GM23338 (cell line): ENCODE data around the gene PDE1A. TPM values are rescaled to one million over a fixed set of nuclear protein-coding genes. Genes with fewer than 3 reads are reported as not detected.

Experiments used
- ATAC-seq: fragments of 200-7000 bp; cut with Tn5 transposase; 3 replicates; pipeline ENCODE4 v1.9.1; 2020
- DNase-seq: peaks from one replicate; pipeline ENCODE4 v3.0.0-alpha.2; 2015; ENCODE audit warnings: low spot score
- H2AFZ ChIP-seq: fragments of 200-600 bp; sonication (generic); 2 replicates; pipeline ENCODE4 v1.8.0; 2016; ENCODE audit warnings: antibody characterized with exemption, mild to moderate bottlenecking, moderate library complexity
- H3F3A ChIP-seq: fragments of 200-600 bp; sonication (generic); replicated peaks from 2 replicates; pipeline ENCODE4 v1.8.0; 2017; ENCODE audit warnings: antibody characterized with exemption, mixed run types, low read depth
- H3K27ac ChIP-seq: fragments of 200-600 bp; sonication (generic); 2 replicates; pipeline ENCODE4 v1.6.1; 2016; ENCODE audit warnings: low read depth
- H3K27me3 ChIP-seq: fragments of 200-600 bp; sonication (generic); 2 replicates; pipeline ENCODE4 v1.8.0; 2016; ENCODE audit warnings: mild to moderate bottlenecking, mixed run types, moderate library complexity; ENCODE audit not compliant: insufficient read depth
- H3K36me3 ChIP-seq: fragments of 200-600 bp; sonication (generic); 2 replicates; pipeline ENCODE4 v1.8.0; 2016; ENCODE audit warnings: mild to moderate bottlenecking; ENCODE audit not compliant: insufficient read depth
- H3K4me1 ChIP-seq: fragments of 200-600 bp; sonication (generic); 2 replicates; pipeline ENCODE4 v1.8.0; 2016; ENCODE audit warnings: mild to moderate bottlenecking, moderate library complexity; ENCODE audit not compliant: insufficient read depth
- H3K4me2 ChIP-seq: fragments of 200-600 bp; sonication (generic); 2 replicates; pipeline ENCODE4 v1.7.1; 2017; ENCODE audit warnings: mixed run types
- H3K4me3 ChIP-seq: fragments of 200-600 bp; sonication (generic); 2 replicates; pipeline ENCODE4 v1.6.1; 2016; ENCODE audit warnings: mixed run types
- H3K79me2 ChIP-seq: fragments of 200-600 bp; sonication (generic); replicated peaks from 2 replicates; pipeline ENCODE4 v1.8.0; 2017; ENCODE audit warnings: mild to moderate bottlenecking; ENCODE audit not compliant: insufficient read depth
- H3K9me2 ChIP-seq: fragments of 200-600 bp; sonication (generic); 2 replicates; pipeline ENCODE4 v1.8.0; 2017; ENCODE audit not compliant: insufficient read depth
- H4K20me1 ChIP-seq: fragments of 200-600 bp; sonication (generic); replicated peaks from 2 replicates; pipeline ENCODE4 v1.8.0; 2017; ENCODE audit warnings: mild to moderate bottlenecking; ENCODE audit not compliant: insufficient read depth
- H3K27ac Mint-ChIP-seq: 2 replicates; pipeline ENCODE4 v1.8.0; 2020; ENCODE audit warnings: inconsistent platforms, mild to moderate bottlenecking, moderate library complexity, mixed read lengths
- H3K27me3 Mint-ChIP-seq: 3 replicates; pipeline ENCODE4 v1.8.0; 2022; ENCODE audit warnings: low read depth, mild to moderate bottlenecking, moderate library complexity, mixed read lengths, inconsistent platforms; ENCODE audit not compliant: insufficient read depth, poor library complexity
- H3K36me3 Mint-ChIP-seq: 3 replicates; pipeline ENCODE4 v1.8.0; 2021; ENCODE audit warnings: low read depth, mild to moderate bottlenecking, inconsistent platforms, moderate library complexity, mixed read lengths
- H3K4me1 Mint-ChIP-seq: 3 replicates; pipeline ENCODE4 v1.8.0; 2020; ENCODE audit warnings: mild to moderate bottlenecking, inconsistent platforms, mixed read lengths
- H3K4me3 Mint-ChIP-seq: 3 replicates; pipeline ENCODE4 v1.8.0; 2021; ENCODE audit warnings: moderate library complexity, mild to moderate bottlenecking, inconsistent platforms, mixed read lengths
- H3K9me3 Mint-ChIP-seq: 3 replicates; pipeline ENCODE4 v1.8.0; 2020; ENCODE audit warnings: moderate library complexity, mild to moderate bottlenecking, inconsistent platforms, mixed read lengths
- CREB1 ChIP-seq: fragments of 250-450 bp; sonication (Bioruptor Pico); IDR thresholded peaks from 2 replicates; pipeline ENCODE4 v1.5.0; 2020; ENCODE audit warnings: low read depth, mild to moderate bottlenecking, moderate library complexity
- ETS1 ChIP-seq: IDR thresholded peaks from 2 replicates; pipeline ENCODE4 v1.6.1; 2016; ENCODE audit warnings: antibody characterized with exemption
- EZH2 ChIP-seq: fragments of 200-600 bp; sonication (generic); IDR thresholded peaks from one replicate; pipeline ENCODE4 v1.8.0; 2017; ENCODE audit warnings: antibody characterized with exemption, mild to moderate bottlenecking, low read depth; ENCODE audit not compliant: unreplicated experiment
- EZH2phosphoT487 ChIP-seq: fragments of 200-600 bp; sonication (generic); IDR thresholded peaks from one replicate; pipeline ENCODE4 v1.8.1; 2018; ENCODE audit warnings: antibody characterized with exemption; ENCODE audit not compliant: unreplicated experiment
- JUNB ChIP-seq: IDR thresholded peaks from one replicate; pipeline ENCODE4 v1.6.1; 2016; ENCODE audit warnings: antibody characterized with exemption; ENCODE audit not compliant: unreplicated experiment
- NANOG ChIP-seq: IDR thresholded peaks from 2 replicates; pipeline ENCODE4 v1.6.1; 2016; ENCODE audit warnings: antibody characterized with exemption, borderline replicate concordance
- POLR2AphosphoS5 ChIP-seq: IDR thresholded peaks from 2 replicates; pipeline ENCODE4 v1.6.1; 2016; ENCODE audit warnings: antibody characterized with exemption, low read depth
- REST ChIP-seq: IDR thresholded peaks from one replicate; pipeline ENCODE4 v1.6.1; 2018; ENCODE audit warnings: antibody characterized with exemption; ENCODE audit not compliant: unreplicated experiment
- STAT1 ChIP-seq: IDR thresholded peaks from one replicate; pipeline ENCODE4 v1.6.1; 2016; ENCODE audit warnings: antibody characterized with exemption; ENCODE audit not compliant: unreplicated experiment
- ZNF331 ChIP-seq: fragments of 250-450 bp; sonication (Bioruptor Pico); IDR thresholded peaks from 2 replicates; pipeline ENCODE4 v1.5.0; 2020; ENCODE audit warnings: low read depth, mild to moderate bottlenecking, moderate library complexity
- ZNF462 ChIP-seq: fragments of 250-450 bp; sonication (Bioruptor Pico); IDR thresholded peaks from 2 replicates; pipeline ENCODE4 v1.5.0; 2020; ENCODE audit warnings: mild to moderate bottlenecking, moderate library complexity
- polyA plus RNA-seq: library from polyadenylated mRNA; unstranded; fragments of >200 nt; fragmentation: Nextera tagmentation; extraction: Ambion mirVana; gene quantifications from 2 replicates; pipeline ENCODE4 v1.2.1, GENCODE V29; 2016
- total RNA-seq: library from RNA; depleted of rRNA; stranded (reverse); fragments of >200 nt; shearing (Covaris generic); gene quantifications from 2 replicates; pipeline ENCODE4 v1.2.3, GENCODE V29; 2014

PDE1A gene
- total and polyA plus RNA-seq, 2 experiments from 2014 or later, result 0.28 to 0.31 TPM

GRCh38 chr2:182456784-182457183 lies 29.9 kb upstream of the PDE1A start:
- no peaks in the 10 kb centered on the region for H3K27me3 Mint-ChIP-seq
- DNase-seq (no peak), ATAC-seq (no peak)
- Histone ChIP-seq H3K4me3 (no peak overlapping the region), H3K36me3 (no peaks in the 10 kb centered on the region), H3K27me3 (no peaks in the 10 kb centered on the region), H3K4me1 (no peaks in the 10 kb centered on the region), H4K20me1 (no peaks in the 10 kb centered on the region), H3F3A (no peaks in the 10 kb centered on the region), H3K79me2 (no peaks in the 10 kb centered on the region), H2AFZ (no peak overlapping the region), H3K9me2 (no peaks in the 10 kb centered on the region), H3K4me2 (no peak overlapping the region), H3K27ac (no peak overlapping the region)
- TF ChIP-seq CREB1 (CRISPR knock-in tag) (no peak), ZNF462 (no peak), ETS1 (no peak), NANOG (no peak), ZNF331 (CRISPR knock-in tag) (no peak), EZH2phosphoT487 (no peak), STAT1 (no peak), POLR2AphosphoS5 (no peak), REST (no peak), JUNB (no peak), EZH2 (no peak)
- H3K4me1 Mint-ChIP-seq, result no peaks in the 10 kb centered on the region
- H3K27ac Mint-ChIP-seq, result no peak overlapping the region
- no peaks in the 10 kb centered on the region for H3K9me3 Mint-ChIP-seq
- H3K36me3 Mint-ChIP-seq, result no peaks in the 10 kb centered on the region
- no peak overlapping the region for H3K4me3 Mint-ChIP-seq
